Ureter (tissue), 1 donor: Measurements from ENCODE around the gene PLXNB1. TPM values are rescaled to one million over a fixed set of nuclear protein-coding genes. Genes with fewer than 3 reads are reported as not detected.

Experiments used
- DNase-seq: peaks from one replicate; pipeline ENCODE4 v3.0.0-alpha.2; 2020; ENCODE audit warnings: low spot score
- total RNA-seq: library from RNA; stranded (reverse); gene quantifications from one replicate; pipeline ENCODE4 v1.2.4, GENCODE V29; 2023
- donor health status: DM: yes; HTN: yes; CAD: no.

PLXNB1 gene
- total RNA-seq, 1 donor from 2014 or later: 259 TPM

DNA sequence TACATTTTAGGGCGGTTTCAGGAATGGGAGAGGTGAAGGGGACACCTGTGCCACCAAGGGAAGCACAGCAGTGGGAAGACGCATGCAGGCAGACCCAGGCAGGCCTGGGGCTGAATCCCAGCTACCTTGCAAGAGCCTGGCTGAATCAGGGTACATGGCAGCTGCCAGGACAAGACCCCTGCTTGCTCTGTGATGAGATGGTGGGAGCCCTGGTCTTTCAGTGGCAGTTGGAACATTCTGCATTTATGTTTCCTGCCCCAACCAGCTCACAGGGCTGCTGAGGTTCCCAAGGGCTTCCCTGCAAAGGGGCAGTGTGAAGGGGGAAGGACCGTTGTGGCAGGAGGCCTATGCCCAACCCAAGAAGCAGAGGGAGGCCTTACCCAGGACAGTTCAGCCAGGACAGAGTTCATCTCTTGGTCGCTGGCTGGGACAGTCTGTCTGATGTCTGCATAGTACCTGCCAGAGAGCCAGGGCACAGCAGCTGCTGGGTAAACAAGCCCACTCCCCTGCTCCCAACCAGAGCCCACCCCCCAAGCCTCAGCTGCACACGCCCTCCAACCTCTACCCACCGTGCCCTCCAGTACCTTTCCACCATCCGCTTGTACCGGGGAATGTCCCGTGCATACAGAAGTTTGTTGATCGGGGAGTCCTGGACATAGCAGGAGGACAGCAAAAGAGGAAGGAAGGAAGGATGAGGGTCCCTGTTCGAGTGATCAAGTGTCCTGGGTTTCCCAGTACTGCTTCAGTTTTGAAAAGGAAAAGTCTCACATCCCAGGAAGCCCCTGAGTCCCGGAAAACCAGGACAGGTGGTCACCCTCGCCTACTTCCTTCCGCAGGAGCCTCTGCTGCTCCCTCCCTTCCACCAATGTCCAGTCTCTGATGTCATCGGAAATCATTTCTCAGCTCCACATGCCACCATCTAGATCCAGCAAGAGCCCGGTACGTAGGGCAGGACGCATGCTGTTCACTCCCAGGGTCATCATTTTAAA lies 23.1 kb downstream of the PLXNB1 start:
- no peak for DNase-seq

DNA sequence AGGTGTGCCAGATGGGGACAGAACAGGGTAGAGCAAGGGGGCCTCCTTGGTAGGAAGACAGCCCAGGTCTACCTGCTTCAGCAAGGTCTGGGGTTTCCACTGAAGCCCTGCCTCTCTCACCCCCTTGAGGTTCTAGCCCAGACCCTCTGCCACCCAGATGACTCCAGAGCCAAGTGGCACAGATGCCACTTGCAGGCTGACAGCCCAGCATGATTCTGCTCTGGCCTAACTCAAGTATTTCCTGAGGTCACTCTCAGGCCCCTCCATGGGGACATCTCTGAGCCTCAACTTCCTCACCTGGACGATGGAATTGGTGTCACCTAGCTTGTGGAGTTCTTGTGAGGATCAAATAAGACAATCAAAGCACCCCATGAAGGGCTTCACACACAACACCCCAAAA lies 23.9 kb downstream of the PLXNB1 start:
- DNase-seq: no peak

DNA sequence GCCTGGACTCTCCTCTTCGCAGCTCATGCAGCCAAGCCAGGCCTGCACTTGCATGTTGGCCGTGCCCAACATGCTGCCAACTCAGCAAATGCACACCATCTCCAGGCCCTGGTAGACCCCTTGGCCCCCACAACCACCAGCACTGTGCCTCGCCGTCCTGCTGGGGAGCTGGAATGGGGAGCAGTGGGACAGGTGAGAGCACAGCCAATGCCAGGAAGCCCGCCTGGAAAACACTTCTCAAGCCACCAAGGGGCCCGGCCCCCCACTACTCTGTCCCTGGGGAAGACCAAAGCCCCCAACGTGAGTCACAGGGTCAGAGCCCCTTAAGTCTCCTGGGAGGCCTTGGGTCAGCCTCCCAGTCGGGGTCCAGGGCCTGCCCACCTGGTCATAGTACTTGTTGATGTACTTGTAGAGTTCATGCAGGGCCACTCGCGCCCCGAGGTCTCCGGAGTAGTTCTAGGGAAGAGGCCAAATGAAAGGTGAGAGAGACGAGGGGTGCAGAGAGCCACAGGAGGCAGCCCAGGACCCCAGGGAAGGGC lies 24.5 kb downstream of the PLXNB1 start:
- DNase-seq: peak; percentile 42

DNA sequence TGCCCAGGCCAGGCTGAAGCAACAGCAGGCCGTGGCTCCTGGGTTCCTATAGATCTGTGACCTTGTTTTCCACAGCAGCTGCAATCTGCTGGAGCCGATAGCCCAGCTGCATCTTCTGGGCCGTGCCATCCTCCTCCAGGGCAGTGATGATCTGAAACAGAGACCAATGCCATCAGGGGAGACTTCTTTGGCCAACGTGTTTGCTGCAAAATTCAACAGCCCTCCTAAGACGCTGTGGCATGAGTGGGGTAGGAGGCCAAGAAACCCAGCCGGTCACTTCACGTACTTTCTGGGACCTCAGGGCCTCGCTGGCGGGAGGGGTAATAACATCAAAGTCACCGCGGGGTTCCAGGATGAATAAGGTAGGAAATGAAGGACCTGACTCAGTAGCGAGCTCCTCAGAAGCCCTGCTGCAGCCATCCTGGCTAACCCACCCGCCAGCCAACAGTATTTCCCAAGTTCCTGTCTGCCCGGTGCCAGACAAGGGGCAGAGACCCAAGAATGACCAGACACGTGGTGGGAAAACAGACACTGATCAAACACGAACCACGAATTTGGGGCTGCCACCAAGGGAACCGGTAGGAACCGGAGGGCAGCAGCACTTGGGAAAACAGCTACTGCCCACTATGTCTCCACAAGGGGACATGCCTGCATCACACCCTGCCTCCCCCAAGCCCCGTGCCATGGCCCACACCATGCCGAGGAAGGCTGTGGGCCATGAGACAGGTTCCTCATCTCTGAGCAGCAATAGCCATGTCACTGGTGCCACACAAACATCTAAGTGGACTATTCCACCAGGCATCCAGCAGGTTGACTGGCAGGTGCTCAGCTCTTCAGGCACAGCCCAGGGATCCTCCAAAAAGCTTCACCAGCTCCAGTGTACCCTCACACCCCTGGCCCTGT lies 25.2 kb downstream of the PLXNB1 start:
- peak; percentile 44 for DNase-seq

DNA sequence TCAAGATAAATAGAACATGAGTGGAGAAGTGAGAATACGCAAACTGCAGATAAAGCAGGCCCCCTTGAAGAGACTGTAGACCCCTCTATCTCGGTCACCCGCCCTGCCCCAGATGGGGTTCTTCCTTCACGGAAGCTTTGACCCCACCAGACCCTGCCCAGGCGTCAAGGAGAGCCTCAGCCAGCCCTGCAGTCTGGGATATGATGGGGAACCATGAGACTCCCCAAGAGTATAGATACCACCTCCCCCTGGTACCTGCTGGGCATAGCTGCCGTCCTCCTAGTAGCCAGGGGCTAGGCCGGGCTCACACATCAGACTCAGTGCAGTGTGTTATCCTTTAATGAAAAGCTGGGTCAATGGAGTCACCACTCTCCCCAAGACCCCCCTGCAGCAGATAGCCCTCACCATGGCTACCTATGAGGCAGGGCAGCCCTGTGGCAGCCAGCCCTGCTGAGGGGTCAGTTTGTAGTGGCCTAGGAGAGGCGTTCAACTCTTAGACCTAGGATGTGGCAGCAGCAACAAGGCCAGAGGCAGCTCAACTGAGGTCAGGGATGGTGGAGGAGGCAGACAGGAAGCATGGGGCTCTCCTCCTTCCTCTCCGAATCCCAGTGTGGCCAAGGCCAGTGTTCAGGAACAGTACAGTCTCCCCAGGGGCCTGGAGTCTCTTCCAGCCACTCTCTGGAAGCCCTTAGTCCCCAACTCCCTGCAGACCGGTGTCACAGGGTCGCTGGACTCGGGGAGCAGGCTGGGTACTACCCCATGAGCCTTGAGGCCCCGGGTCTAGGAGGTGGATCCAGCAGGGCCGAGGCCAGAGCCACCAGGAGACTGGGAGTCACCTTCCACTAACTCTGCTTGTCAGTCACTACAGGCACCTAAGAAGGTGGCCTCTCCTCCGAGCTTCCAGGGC lies 26.1 kb downstream of the PLXNB1 start:
- peak; percentile 42 for DNase-seq

DNA sequence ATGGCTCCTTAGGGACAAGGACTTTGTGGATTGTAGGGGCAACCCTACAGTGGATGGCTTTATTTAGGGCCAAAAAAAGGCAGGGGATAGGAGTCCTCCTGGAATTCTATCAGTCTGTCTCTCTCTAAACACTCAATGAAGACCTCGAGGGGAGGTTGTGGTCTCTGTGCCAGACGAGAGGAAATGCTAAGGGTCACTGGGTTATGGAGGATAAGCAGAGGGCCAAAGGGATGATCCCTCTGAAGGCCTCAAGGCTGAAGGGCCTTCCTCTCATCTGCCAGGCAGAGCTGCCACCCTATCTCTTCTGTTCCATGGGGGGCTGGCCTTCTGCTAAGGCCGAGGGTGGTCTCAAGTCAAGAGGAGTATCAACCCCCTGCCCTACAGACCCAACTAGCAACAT lies 27.0 kb downstream of the PLXNB1 start:
- DNase-seq: no peak

DNA sequence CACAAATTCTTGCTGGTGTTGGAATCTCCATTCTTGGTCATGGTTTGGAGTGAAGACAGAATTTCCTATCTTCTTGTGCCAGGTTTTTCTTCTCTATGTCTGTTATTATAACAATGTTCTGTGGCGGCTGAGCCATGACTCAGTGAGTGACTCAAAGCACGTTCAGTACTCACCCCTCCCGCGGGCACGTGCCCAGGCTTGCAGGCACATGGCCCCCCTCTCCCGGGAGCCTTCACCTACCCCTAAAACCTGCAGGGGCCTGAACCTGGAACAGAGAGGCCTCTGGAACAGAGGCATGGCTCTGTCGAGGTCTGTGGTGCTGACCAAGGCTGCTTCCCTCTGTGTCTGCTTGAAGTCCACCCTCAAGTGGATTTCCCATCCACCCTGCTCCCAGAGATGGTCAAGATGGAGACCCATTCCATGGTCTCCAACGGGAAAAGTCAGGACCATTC lies 27.6 kb downstream of the PLXNB1 start:
- peak; percentile 94 for DNase-seq

DNA sequence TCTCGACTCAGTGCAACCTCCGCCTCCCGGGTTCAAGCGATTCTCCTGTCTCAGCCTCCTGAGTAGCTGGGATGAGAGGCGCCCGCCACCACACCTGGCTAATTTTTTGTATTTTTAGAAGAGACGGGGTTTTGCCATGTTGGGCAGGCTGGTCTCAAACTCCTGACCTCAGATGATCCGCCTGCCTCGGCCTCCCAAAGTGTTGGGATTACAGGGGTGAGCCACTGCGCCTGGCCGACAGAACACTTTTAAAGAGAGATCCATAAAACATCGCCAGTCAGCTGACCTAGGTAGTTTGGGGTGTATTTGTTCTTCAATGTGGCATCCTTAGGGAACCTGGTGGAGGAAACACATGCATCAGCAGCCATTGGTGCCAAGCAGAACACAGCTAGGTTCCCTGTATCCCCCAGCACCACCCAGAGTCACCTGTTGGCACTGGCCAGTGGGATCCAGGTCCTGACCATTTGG lies 28.4 kb downstream of the PLXNB1 start:
- DNase-seq: peak; percentile 44

DNA sequence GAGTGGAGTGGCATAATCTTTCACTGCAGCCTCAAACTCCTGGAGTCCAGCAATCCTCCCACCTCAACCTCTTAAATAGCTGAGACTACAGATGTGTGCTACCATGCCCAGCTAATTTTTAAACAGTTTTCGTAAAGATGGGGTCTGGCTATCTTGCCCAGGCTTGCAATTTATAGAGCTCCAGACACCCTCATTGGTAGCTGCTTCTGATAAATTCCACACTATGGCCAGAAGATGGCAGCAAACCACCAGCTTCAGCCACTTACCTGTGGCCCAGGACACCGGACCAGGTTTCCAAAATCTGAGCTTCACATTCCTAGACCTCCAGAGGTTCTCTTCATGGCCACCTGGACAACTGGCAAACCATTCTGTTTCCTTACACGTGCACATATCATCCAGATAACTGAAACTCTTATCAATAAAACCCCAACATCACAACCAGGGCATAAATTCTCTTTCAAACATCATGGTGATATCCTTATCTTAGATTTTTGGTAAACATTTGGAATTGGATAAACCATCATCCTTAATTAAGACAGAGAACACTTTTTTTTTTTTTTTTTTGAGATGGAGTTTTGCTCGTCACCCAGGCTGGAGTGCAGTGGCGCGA lies 29.0 kb downstream of the PLXNB1 start:
- peak; percentile 73 for DNase-seq

DNA sequence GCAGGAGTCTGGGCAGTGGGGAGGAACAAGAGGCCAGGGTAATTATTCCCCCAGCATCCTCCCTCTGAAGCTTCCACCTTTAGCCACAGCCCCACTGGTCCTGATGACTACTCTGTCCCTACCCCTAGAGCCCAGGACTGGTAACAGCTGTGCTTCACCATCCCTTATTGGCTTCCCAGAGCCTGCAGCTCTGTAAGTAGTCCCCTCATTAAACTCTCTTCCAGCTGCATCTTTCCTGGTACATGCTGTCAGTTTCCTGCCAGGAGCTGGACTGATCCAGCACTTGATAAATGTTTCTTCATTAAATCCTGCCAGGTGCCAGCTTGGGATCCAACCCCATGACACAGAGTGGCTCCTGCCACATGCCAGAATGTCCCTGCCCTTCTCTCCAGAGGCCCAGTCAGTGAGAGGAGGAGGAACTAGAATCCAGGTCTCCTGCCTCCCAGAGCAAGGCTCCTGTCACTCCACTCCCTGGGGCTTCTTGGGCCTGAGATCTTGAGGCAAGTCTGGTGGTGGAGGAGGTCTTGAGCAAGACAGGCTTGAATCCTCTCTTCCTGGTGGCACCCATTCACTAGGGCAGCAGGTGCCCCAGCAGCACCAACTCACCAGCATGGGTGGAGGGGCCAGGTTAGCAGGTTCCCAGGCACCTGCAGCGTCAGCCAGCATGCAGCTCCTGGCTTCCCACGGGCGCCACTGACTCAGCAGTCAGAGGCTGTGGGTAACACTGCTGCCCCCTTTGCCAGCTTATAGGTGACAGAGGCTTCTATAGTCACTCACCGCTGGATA lies 30.3 kb downstream of the PLXNB1 start:
- peak; percentile 41 for DNase-seq

DNA sequence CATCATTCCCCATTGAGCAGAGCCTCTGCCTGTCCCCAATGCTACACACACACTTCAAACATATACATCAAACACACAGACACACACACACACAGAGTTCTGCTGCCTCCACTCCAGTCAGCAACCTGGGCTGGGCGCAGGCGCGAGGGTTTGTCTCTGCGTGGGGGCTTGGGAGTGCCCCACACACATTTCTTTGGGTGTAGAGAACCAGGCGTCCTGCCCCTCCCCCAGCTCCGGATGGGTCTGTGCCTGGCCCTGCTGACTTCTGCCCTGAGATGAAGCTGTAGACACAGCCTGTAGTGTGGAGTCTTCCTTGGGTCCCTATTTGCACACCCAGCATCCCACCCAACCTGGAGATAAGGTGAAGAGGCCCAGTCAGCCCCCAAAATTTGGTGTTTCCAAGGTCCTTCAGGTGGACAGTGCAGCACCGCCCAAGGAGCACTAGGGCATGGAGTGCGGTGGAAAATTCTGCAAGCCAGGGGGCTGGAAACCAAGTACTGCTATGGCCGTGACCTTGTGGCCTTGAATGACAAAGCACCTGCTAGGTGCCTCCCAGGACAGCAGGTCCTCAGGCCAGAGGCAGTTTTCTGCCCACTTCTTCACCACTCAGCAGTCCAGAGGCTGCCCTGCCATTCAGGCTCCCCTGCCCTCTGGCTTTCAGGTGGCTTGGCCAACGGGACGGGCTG lies 31.0 kb downstream of the PLXNB1 start:
- peak; percentile 38 for DNase-seq

DNA sequence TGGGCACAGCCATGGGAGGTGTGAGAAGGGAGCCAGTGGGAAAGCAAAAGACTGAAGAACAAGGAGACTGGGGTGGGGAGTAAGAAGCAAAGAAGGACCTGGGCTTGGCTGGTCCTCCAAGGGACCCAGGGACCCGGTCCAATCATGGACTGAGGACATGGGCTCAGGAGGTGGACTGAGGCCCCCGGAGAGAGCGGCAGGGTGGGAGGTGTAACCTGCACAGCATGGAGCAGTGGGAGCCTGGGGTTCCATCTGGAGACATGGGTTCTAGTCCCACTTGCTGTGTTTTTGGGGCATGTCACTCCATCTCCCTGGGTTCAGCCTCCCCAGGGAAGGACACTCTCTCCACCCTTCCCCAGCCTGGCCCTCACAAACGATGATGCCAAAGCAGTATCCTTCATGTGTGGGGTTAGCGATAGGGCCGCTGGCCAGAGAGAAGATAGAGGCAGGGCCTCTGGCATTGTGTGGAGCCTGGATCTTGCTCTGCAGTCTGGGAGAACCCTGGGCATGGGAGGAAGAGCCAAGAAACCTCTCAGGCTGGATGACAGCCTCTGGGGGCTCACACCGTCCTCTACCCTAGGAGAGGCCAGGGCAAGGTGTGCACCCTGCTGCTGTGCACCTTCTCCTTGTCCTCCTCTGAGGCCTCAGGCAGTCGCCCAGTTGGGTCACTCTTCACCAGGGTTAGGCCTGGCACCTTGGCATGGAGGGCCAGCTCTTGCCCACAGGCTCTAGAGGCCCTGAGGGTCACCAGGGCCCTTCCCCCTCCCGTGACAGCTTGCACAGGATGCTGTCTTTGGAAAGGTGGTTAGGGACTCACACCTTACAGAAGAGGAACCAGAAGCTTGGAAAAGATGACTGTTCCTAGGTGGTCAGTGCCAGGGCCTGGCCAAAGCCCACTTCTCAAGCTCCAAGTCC lies 31.9 kb downstream of the PLXNB1 start:
- DNase-seq: peak; percentile 36

DNA sequence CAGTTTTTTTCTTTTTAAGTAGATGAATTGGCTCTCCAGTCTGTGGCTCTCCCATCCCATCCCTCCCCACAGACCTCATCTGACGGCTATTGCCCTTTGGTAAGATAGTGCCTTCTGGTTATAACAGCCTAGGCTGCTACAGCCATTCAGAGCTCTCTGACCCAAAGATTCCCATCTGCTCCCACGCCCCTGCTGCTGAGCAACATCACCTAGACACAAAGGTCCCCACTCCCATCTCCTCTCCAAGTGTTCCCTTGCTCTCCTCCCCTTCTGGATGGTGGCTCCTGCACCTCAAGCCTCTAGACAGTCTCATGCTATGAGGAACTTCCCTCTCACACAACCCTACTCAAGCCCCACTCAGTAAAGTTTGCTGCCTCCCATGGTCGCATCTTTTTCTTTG lies 34.2 kb downstream of the PLXNB1 start:
- no peak for DNase-seq

DNA sequence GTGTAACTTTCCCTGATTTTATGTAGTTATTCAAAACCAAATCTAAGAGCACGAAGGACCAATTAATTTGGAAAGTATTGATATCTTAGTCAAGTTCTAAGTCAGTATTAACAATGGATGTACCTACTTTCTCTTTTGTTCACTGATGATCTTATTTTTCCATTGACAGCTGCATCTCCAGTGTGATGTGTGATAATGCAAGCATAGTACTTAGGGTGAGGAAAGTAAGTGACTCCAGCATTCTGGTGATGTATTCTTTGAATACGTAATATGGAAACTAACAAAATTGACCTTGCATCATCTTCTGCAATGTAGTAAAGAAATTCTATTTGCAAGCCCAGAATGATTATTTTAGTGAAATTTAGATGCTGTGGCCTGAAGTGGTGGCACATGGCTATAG lies 35.5 kb downstream of the PLXNB1 start:
- DNase-seq: no peak

DNA sequence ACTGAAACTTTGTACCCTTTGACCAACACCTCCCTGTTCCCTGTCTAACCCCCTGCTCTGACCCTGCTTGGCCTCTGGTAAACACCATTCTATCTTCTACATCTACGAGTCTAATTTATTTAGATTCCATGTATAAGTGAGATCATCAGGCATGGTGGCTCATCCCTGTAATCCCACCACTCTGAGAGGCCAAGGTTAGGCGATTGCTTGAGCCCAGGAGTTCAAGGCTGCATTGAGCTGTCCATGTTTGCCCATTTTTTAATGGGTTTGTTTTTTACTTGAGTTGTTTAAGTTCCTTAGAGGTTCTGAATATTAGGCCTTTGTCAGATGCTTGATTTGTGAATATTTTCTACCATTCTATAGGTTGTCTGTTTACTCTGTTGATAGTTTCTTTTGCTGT lies 40.9 kb downstream of the PLXNB1 start:
- no peak for DNase-seq

DNA sequence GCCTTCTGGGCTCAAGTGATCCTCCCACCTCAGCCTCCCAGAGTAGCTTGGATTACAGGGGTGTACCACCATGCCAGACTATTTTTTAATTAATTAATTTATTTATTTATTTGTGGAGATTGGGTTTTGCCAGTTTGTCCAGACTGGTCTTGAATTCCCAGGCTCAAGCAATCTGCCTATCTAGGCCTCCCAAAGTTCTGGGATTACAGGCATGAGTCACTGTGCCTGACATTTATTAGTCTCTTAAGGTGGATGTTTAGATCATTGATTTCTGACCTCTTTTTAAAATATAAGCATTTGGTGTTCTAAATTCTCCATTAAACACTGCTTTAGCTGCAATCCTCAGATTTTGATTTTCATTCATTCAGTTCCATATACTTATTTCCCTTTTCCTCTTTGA lies 42.3 kb downstream of the PLXNB1 start:
- DNase-seq: no peak

DNA sequence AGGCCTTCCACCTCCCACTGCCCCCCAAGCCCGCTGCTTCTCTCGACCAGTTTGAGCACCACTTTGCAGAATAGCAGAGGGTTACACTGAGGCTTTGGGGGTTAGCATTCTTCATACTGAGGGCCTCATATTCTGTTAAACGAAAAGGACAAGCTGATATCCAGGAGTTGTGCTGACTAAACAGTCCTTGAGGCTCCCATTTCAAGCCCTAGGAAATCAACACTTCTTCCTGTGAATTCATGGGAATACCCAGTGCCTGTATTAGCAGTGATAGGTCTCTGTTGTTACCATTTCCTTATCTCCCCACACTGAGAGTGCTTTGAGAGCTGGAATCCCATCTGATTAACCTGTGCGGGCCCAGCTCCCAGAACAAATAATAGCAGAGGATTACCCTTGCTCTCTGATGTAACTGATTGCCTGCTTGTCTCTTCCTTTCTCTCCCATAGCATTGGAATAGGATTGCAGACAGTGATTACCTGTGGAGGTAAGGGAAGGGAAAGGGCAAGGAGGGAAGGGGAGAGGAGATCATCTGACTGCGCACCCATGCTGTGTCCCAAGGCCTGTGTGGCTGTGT lies 56.9 kb downstream of the PLXNB1 start:
- DNase-seq: no peak

DNA sequence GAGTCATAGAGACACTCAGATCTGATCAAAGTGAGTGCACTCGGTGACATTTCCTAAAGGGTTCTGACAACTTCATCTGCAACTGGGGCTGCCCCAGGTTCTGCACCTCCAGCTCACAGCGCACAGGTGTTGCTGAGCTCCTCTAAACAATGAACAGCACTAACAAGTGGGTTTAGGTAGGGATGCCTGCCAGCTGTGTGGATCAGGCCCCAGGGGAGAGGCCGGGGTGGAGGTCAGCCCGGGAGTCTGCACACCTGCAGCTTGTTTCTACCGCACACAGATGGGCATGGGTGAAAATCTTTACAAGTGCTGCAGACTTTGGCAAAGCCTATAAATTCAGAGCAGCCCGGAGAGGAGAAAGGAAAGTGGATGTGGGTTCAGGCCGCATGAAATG lies 57.5 kb downstream of the PLXNB1 start:
- no peak for DNase-seq
